Fibroblast of lung (primary cell): Measurements from ENCODE around the gene ERAP2. TPM values are rescaled to one million over a fixed set of nuclear protein-coding genes. Genes with fewer than 3 reads are reported as not detected.

ENCODE experiments used
- DNase-seq, 2 donors: peaks; one replicate each; pipeline versions ENCODE4 v3.0.0 to v3.0.0-alpha.2; 2010; ENCODE audit warnings: low read depth in 2 of 2
- H2AFZ ChIP-seq: 2 replicates; pipeline ENCODE4 v1.5.1; 2012; ENCODE audit warnings: low read length, control low read depth, inconsistent platforms
- H3K27ac ChIP-seq: 2 replicates; pipeline ENCODE4 v1.5.1; 2011; ENCODE audit warnings: low read length, control low read depth; ENCODE audit not compliant: insufficient read depth
- H3K27me3 ChIP-seq: 2 replicates; pipeline ENCODE4 v1.5.1; 2011; ENCODE audit warnings: mild to moderate bottlenecking, low read length; ENCODE audit not compliant: control insufficient read depth, insufficient read depth
- H3K36me3 ChIP-seq: 2 replicates; pipeline ENCODE4 v1.5.1; 2011; ENCODE audit warnings: low read length; ENCODE audit not compliant: control insufficient read depth, insufficient read depth
- H3K4me1 ChIP-seq: 2 replicates; pipeline ENCODE4 v1.5.1; 2011; ENCODE audit warnings: low read length; ENCODE audit not compliant: control insufficient read depth, insufficient read depth; ENCODE audit errors: extremely low read depth
- H3K4me2 ChIP-seq: 2 replicates; pipeline ENCODE4 v1.5.1; 2011; ENCODE audit warnings: low read length, control low read depth; ENCODE audit not compliant: insufficient read depth; ENCODE audit errors: extremely low read depth
- H3K4me3 ChIP-seq, 4 experiments: fragments of 200-600 bp in 1 of 4; sonication (generic) in 1 of 4; replicated peaks in 1 of 4; 2 replicates each; pipeline ENCODE4 v1.5.1; 2011 to 2016; ENCODE audit warnings: low read length in 4 of 4, low read depth in 3 of 4, mild to moderate bottlenecking in 3 of 4, control low read depth in 2 of 4, inconsistent platforms in 1 of 4, mixed read lengths in 1 of 4; ENCODE audit not compliant: insufficient read depth in 1 of 4; ENCODE audit errors: control extremely low read depth in 1 of 4
- H3K79me2 ChIP-seq: 2 replicates; pipeline ENCODE4 v1.5.1; 2012; ENCODE audit warnings: mild to moderate bottlenecking, low read length, inconsistent platforms; ENCODE audit not compliant: control insufficient read depth, insufficient read depth
- H3K9ac ChIP-seq: 2 replicates; pipeline ENCODE4 v1.5.1; 2011; ENCODE audit warnings: mild to moderate bottlenecking, low read length, control low read depth; ENCODE audit not compliant: insufficient read depth
- H3K9me3 ChIP-seq: 2 replicates; pipeline ENCODE4 v1.5.1; 2012; ENCODE audit warnings: low read depth, low read length; ENCODE audit not compliant: control insufficient read depth, insufficient read depth
- H4K20me1 ChIP-seq: 2 replicates; pipeline ENCODE4 v1.5.1; 2011; ENCODE audit warnings: low read length; ENCODE audit not compliant: control insufficient read depth, insufficient read depth; ENCODE audit errors: extremely low read depth
- EZH2 ChIP-seq: IDR thresholded peaks from 2 replicates; pipeline ENCODE4 v1.5.1; 2012; ENCODE audit warnings: low read length, control low read depth, mild to moderate bottlenecking; ENCODE audit errors: missing control alignments
- polyA plus RNA-seq, 2 donors: library from polyadenylated mRNA; depleted of rRNA in 1 of 2; stranded (reverse) in 1 of 2; unstranded in 1 of 2; fragments of >200 nt; gene quantifications; 2 replicates each; pipeline ENCODE4 v1.2.1, GENCODE V29; 2011 to 2012; ENCODE audit warnings: missing spikeins in 1 of 2
- total RNA-seq: library from RNA; depleted of rRNA; stranded (reverse); fragments of >200 nt; gene quantifications from 2 replicates; pipeline ENCODE4 v1.2.1, GENCODE V29; 2014
- TF ChIP-seq, protein P1 (sequence below), 2 donors: IDR thresholded peaks in 1 of 2; conservative IDR thresholded peaks in 1 of 2; 1 replicate in 1 of 2; 2 replicates in 1 of 2; pipeline ENCODE4 v1.5.1; 2011 to 2012; ENCODE audit warnings: low read length in 2 of 2, control low read depth in 1 of 2, inconsistent platforms in 1 of 2, low read depth in 1 of 2, mild to moderate bottlenecking in 1 of 2

ERAP2 gene
- total and polyA plus RNA-seq, 2 donors (not counting 1 experiment from before 2014, with no cell fraction given) = 70.9 to 180 TPM

DNA sequence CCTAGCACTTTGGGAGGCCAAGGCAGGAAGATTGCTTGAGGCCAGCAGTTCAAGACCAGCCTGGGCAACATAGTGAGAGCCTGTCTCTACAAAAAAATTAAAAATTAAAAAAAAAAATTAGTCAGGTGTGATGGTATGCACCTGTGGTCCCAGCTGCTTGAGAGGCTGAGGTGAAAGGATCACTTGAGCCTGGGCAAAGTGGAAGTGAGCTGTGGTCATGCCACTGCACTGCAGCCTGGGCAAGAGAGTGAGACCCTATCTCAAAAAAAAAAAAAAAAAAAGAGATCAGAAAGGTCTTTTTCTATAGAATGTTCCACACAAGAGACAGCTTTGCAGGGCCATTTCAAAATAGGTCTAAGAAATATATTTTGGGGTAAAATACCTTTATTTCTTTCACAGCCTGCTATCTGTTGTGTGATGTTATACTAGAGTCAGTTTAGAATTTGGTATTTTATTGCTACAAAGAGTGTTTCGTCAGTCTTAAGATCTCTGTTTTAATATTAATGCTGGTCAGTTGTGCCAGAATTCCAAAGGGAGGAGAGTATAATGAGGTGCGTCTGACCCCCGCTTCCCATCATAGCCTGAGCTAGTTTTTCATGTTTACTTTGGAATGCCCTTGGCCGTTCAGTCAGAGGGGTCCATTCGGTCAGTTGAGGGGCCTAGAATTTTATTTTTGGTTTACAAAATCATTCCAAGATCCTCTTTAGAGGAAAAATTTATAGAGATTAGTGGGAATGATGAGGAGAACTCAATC lies 69.0 kb downstream of the ERAP2 start:
- Histone ChIP-seq H3K4me2 (no peak overlapping the region), H2AFZ (no peak overlapping the region), H4K20me1 (no peaks in the 10 kb centered on the region), H3K36me3 (no peaks in the 10 kb centered on the region), H3K4me3 (no peak overlapping the region), H3K9me3 (no peaks in the 10 kb centered on the region), H3K9ac (no peak overlapping the region), H3K4me1 (peaks cover 6% of the 10 kb centered on the region), H3K27ac (no peak overlapping the region), H3K27me3 (no peaks in the 10 kb centered on the region), H3K79me2 (peaks cover 13% of the 10 kb centered on the region)
- DNase-seq = no peak
- TF ChIP-seq EZH2 = no peak
- TF ChIP-seq, protein P1, sequence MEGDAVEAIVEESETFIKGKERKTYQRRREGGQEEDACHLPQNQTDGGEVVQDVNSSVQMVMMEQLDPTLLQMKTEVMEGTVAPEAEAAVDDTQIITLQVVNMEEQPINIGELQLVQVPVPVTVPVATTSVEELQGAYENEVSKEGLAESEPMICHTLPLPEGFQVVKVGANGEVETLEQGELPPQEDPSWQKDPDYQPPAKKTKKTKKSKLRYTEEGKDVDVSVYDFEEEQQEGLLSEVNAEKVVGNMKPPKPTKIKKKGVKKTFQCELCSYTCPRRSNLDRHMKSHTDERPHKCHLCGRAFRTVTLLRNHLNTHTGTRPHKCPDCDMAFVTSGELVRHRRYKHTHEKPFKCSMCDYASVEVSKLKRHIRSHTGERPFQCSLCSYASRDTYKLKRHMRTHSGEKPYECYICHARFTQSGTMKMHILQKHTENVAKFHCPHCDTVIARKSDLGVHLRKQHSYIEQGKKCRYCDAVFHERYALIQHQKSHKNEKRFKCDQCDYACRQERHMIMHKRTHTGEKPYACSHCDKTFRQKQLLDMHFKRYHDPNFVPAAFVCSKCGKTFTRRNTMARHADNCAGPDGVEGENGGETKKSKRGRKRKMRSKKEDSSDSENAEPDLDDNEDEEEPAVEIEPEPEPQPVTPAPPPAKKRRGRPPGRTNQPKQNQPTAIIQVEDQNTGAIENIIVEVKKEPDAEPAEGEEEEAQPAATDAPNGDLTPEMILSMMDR (conservative IDR thresholded peaks at IDR 0.05 in 1 of 2, IDR thresholded peaks at IDR 0.05 in 1 of 2; ENCODE audit: low read depth in 1 of 2, low read length in 2 of 2) = no peak

DNA sequence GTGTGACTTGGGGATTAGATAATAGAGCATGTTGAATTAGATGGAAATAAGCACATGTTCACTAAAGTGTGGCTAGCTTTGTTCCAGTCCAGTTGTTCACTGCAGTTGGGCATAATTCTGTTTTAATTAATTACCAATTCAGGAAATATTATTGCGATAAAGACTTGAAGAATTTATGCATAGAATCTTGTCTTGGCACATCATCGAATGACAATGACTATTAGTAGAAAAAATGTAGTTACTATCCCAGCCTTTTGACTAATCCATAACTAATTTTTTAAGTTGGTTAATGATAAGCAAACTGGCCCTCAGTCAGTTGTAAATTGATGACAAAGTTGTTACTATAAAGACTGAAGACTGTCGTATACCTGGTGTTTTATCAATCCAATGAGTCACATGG lies 70.1 kb downstream of the ERAP2 start:
- H3K36me3 ChIP-seq = no peaks in the 10 kb centered on the region
- no peaks in the 10 kb centered on the region for H3K27me3 ChIP-seq
- H3K9ac ChIP-seq = no peak overlapping the region
- H2AFZ ChIP-seq = no peak overlapping the region
- H3K79me2 ChIP-seq = peaks cover 8% of the 10 kb centered on the region
- H4K20me1 ChIP-seq = no peaks in the 10 kb centered on the region
- DNase-seq = no peak
- H3K27ac ChIP-seq = no peak overlapping the region
- H3K4me3 ChIP-seq = no peak overlapping the region
- H3K4me1 ChIP-seq = peaks cover 4% of the 10 kb centered on the region
- H3K4me2 ChIP-seq = peak overlapping the region; percentile 6
- no peaks in the 10 kb centered on the region for H3K9me3 ChIP-seq
- no peak for TF ChIP-seq EZH2
- TF ChIP-seq, protein P1 (conservative IDR thresholded peaks at IDR 0.05 in 1 of 2, IDR thresholded peaks at IDR 0.05 in 1 of 2; ENCODE audit: low read depth in 1 of 2, low read length in 2 of 2) = no peak

DNA sequence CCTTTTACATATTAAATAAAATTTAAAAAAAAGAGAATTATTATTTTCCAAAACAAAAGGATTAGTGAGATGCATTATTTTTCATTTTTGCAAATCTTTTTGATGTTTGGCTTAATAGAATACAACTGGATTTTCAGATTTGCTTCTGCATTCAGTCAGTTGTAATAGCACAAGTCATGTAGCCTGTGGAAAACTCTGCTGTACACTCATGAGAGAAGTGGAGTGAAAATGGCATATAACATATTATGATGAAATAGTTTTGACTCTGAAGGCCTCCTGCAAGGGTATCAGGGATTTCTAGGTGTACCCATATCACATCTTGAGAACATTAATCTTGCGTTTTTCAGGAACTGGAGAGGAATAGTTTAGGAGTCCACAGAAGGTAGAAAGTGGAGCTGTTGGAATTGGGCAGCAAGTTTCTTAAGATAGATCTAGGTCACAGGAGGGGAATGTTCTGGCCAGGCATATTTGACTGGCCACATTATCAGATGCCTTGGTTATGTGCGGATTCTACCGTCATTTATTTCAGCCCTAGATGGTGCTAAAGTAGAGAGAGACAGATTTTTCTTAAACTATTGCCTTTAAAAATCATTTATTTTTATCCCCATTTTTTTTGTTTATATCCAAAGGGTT lies 75.9 kb downstream of the ERAP2 start:
- DNase-seq = peak in 1 of 2 donors; percentile 36
- no peaks in the 10 kb centered on the region for H3K9me3 ChIP-seq
- no peaks in the 10 kb centered on the region for H3K4me1 ChIP-seq
- H3K27ac ChIP-seq = no peak overlapping the region
- H3K9ac ChIP-seq = no peak overlapping the region
- no peak overlapping the region for H3K4me3 ChIP-seq
- H2AFZ ChIP-seq = no peak overlapping the region
- no peaks in the 10 kb centered on the region for H3K36me3 ChIP-seq
- no peaks in the 10 kb centered on the region for H3K27me3 ChIP-seq
- peaks cover 11% of the 10 kb centered on the region for H3K79me2 ChIP-seq
- TF ChIP-seq, protein P1 (conservative IDR thresholded peaks at IDR 0.05 in 1 of 2, IDR thresholded peaks at IDR 0.05 in 1 of 2; ENCODE audit: low read depth in 1 of 2, low read length in 2 of 2) = no peak
- TF ChIP-seq EZH2 = no peak
- no peak overlapping the region for H3K4me2 ChIP-seq
- no peaks in the 10 kb centered on the region for H4K20me1 ChIP-seq
